H1 (cell line): ENCODE results near the gene SPHK1.

Source experiments
- ATF3 ChIP-seq: IDR thresholded peaks from 2 replicates; pipeline ENCODE4 v1.6.1; 2011; ENCODE audit warnings: low read depth, mild to moderate bottlenecking, low read length; ENCODE audit not compliant: insufficient read depth
- CBX8 ChIP-seq: fragments of 300-800, 300-1000 bp; sonication (generic); IDR thresholded peaks from 2 replicates; pipeline ENCODE4 v1.7.1; 2016; ENCODE audit warnings: low read depth, low read length, borderline replicate concordance
- CEBPB ChIP-seq: IDR thresholded peaks from 2 replicates; pipeline ENCODE4 v1.6.1; 2012; ENCODE audit warnings: low read depth, low read length
- CTCF ChIP-seq, 3 experiments: IDR thresholded peaks; 1 replicate in 2 of 3; 2 replicates in 1 of 3; pipeline versions ENCODE4 v1.5.1 to v1.6.1; 2011; ENCODE audit warnings: low read length in 3 of 3, mild to moderate bottlenecking in 3 of 3, inconsistent platforms in 2 of 3, low read depth in 1 of 3, moderate library complexity in 1 of 3; ENCODE audit not compliant: insufficient read depth in 1 of 3; ENCODE audit errors: control extremely low read depth in 1 of 3
- EP300 ChIP-seq, 2 experiments: IDR thresholded peaks; 1 replicate in 1 of 2; 2 replicates in 1 of 2; pipeline ENCODE4 v1.6.1; 2011 to 2012; ENCODE audit warnings: low read depth in 2 of 2, low read length in 2 of 2, mild to moderate bottlenecking in 2 of 2, borderline replicate concordance in 1 of 2, inconsistent platforms in 1 of 2, moderate library complexity in 1 of 2
- RAD21 ChIP-seq, 2 experiments: IDR thresholded peaks in 1 of 2; conservative IDR thresholded peaks in 1 of 2; 2 replicates each; pipeline ENCODE4 v1.6.1; 2011; ENCODE audit warnings: low read depth in 2 of 2, low read length in 2 of 2, improper control_type of control experiment in 1 of 2, inconsistent platforms in 1 of 2, mild to moderate bottlenecking in 1 of 2, moderate library complexity in 1 of 2
- RBBP5 ChIP-seq: IDR thresholded peaks from 2 replicates; pipeline ENCODE4 v1.7.1; 2012; ENCODE audit warnings: low read depth, mild to moderate bottlenecking, inconsistent platforms, low read length, moderate library complexity, borderline replicate concordance
- RFX5 ChIP-seq: IDR thresholded peaks from 2 replicates; pipeline ENCODE4 v1.6.1; 2011; ENCODE audit warnings: low read depth, low read length, improper control_type of control experiment, borderline replicate concordance
- SIX5 ChIP-seq: IDR thresholded peaks from 2 replicates; pipeline ENCODE4 v1.6.1; 2011; ENCODE audit warnings: mild to moderate bottlenecking, low read depth, low read length
- SP1 ChIP-seq: IDR thresholded peaks from 2 replicates; pipeline ENCODE4 v1.6.1; 2011; ENCODE audit warnings: low read depth, low read length
- SRF ChIP-seq: IDR thresholded peaks from 2 replicates; pipeline ENCODE4 v1.6.1; 2011; ENCODE audit warnings: mild to moderate bottlenecking, low read depth, low read length, moderate library complexity
- SUZ12 ChIP-seq: fragments of 200-600 bp; sonication (generic); IDR thresholded peaks from 2 replicates; pipeline ENCODE4 v1.6.1; 2012; ENCODE audit warnings: mild to moderate bottlenecking, inconsistent platforms, low read length, moderate library complexity, mixed read lengths
- TAF1 ChIP-seq: IDR thresholded peaks from 2 replicates; pipeline ENCODE4 v1.6.1; 2011; ENCODE audit warnings: mild to moderate bottlenecking, low read depth, low read length
- ZNF274 ChIP-seq: IDR thresholded peaks from 2 replicates; pipeline ENCODE4 v1.7.0; 2012; ENCODE audit warnings: low read length, borderline replicate concordance; ENCODE audit errors: extremely low read depth

GRCh38 chr17:76422860-76423259 lies 38.5 kb downstream of the SPHK1 start:
- no peak for TF ChIP-seq SRF
- TF ChIP-seq SP1: no peak
- no peak for TF ChIP-seq TAF1
- TF ChIP-seq ATF3: no peak
- TF ChIP-seq EP300 (IDR thresholded peaks at IDR 0.05; ENCODE audit: borderline replicate concordance in 1 of 2, low read depth in 2 of 2, low read length in 2 of 2): no peak
- TF ChIP-seq RFX5: no peak
- TF ChIP-seq CTCF (IDR thresholded peaks at IDR 0.05; ENCODE audit: control extremely low read depth in 1 of 3, insufficient read depth in 1 of 3, low read depth in 1 of 3, low read length in 3 of 3): no peak
- TF ChIP-seq CBX8: no peak
- TF ChIP-seq SUZ12: no peak
- no peak for TF ChIP-seq SIX5
- TF ChIP-seq CEBPB: no peak
- TF ChIP-seq ZNF274: no peak
- TF ChIP-seq RAD21 (IDR thresholded peaks at IDR 0.05 in 1 of 2, conservative IDR thresholded peaks at IDR 0.05 in 1 of 2; ENCODE audit: low read depth in 2 of 2, low read length in 2 of 2): no peak
- TF ChIP-seq RBBP5: no peak
